GM23338 (cell line): ENCODE results near the gene SIRT6. TPM values are rescaled to one million over a fixed set of nuclear protein-coding genes. Genes with fewer than 3 reads are reported as not detected.

Source experiments
- ATAC-seq: fragments of 200-7000 bp; cut with Tn5 transposase; 3 replicates; pipeline ENCODE4 v1.9.1; 2020
- DNase-seq: peaks from one replicate; pipeline ENCODE4 v3.0.0-alpha.2; 2015; ENCODE audit warnings: low spot score
- H2AFZ ChIP-seq: fragments of 200-600 bp; sonication (generic); 2 replicates; pipeline ENCODE4 v1.8.0; 2016; ENCODE audit warnings: antibody characterized with exemption, mild to moderate bottlenecking, moderate library complexity
- H3F3A ChIP-seq: fragments of 200-600 bp; sonication (generic); replicated peaks from 2 replicates; pipeline ENCODE4 v1.8.0; 2017; ENCODE audit warnings: antibody characterized with exemption, mixed run types, low read depth
- H3K27ac ChIP-seq: fragments of 200-600 bp; sonication (generic); 2 replicates; pipeline ENCODE4 v1.6.1; 2016; ENCODE audit warnings: low read depth
- H3K27me3 ChIP-seq: fragments of 200-600 bp; sonication (generic); 2 replicates; pipeline ENCODE4 v1.8.0; 2016; ENCODE audit warnings: mild to moderate bottlenecking, mixed run types, moderate library complexity; ENCODE audit not compliant: insufficient read depth
- H3K36me3 ChIP-seq: fragments of 200-600 bp; sonication (generic); 2 replicates; pipeline ENCODE4 v1.8.0; 2016; ENCODE audit warnings: mild to moderate bottlenecking; ENCODE audit not compliant: insufficient read depth
- H3K4me1 ChIP-seq: fragments of 200-600 bp; sonication (generic); 2 replicates; pipeline ENCODE4 v1.8.0; 2016; ENCODE audit warnings: mild to moderate bottlenecking, moderate library complexity; ENCODE audit not compliant: insufficient read depth
- H3K4me2 ChIP-seq: fragments of 200-600 bp; sonication (generic); 2 replicates; pipeline ENCODE4 v1.7.1; 2017; ENCODE audit warnings: mixed run types
- H3K4me3 ChIP-seq: fragments of 200-600 bp; sonication (generic); 2 replicates; pipeline ENCODE4 v1.6.1; 2016; ENCODE audit warnings: mixed run types
- H3K79me2 ChIP-seq: fragments of 200-600 bp; sonication (generic); replicated peaks from 2 replicates; pipeline ENCODE4 v1.8.0; 2017; ENCODE audit warnings: mild to moderate bottlenecking; ENCODE audit not compliant: insufficient read depth
- H3K9me2 ChIP-seq: fragments of 200-600 bp; sonication (generic); 2 replicates; pipeline ENCODE4 v1.8.0; 2017; ENCODE audit not compliant: insufficient read depth
- H4K20me1 ChIP-seq: fragments of 200-600 bp; sonication (generic); replicated peaks from 2 replicates; pipeline ENCODE4 v1.8.0; 2017; ENCODE audit warnings: mild to moderate bottlenecking; ENCODE audit not compliant: insufficient read depth
- H3K27ac Mint-ChIP-seq: 2 replicates; pipeline ENCODE4 v1.8.0; 2020; ENCODE audit warnings: inconsistent platforms, mild to moderate bottlenecking, moderate library complexity, mixed read lengths
- H3K27me3 Mint-ChIP-seq: 3 replicates; pipeline ENCODE4 v1.8.0; 2022; ENCODE audit warnings: low read depth, mild to moderate bottlenecking, moderate library complexity, mixed read lengths, inconsistent platforms; ENCODE audit not compliant: insufficient read depth, poor library complexity
- H3K36me3 Mint-ChIP-seq: 3 replicates; pipeline ENCODE4 v1.8.0; 2021; ENCODE audit warnings: low read depth, mild to moderate bottlenecking, inconsistent platforms, moderate library complexity, mixed read lengths
- H3K4me1 Mint-ChIP-seq: 3 replicates; pipeline ENCODE4 v1.8.0; 2020; ENCODE audit warnings: mild to moderate bottlenecking, inconsistent platforms, mixed read lengths
- H3K4me3 Mint-ChIP-seq: 3 replicates; pipeline ENCODE4 v1.8.0; 2021; ENCODE audit warnings: moderate library complexity, mild to moderate bottlenecking, inconsistent platforms, mixed read lengths
- H3K9me3 Mint-ChIP-seq: 3 replicates; pipeline ENCODE4 v1.8.0; 2020; ENCODE audit warnings: moderate library complexity, mild to moderate bottlenecking, inconsistent platforms, mixed read lengths
- CREB1 ChIP-seq: fragments of 250-450 bp; sonication (Bioruptor Pico); IDR thresholded peaks from 2 replicates; pipeline ENCODE4 v1.5.0; 2020; ENCODE audit warnings: low read depth, mild to moderate bottlenecking, moderate library complexity
- CTCF ChIP-seq, 2 experiments: fragments of 200-600 bp in 1 of 2; sonication (generic) in 1 of 2; conservative IDR thresholded peaks; 2 replicates each; pipeline versions ENCODE4 v1.5.1 to v1.6.1; 2016 to 2017; ENCODE audit warnings: antibody characterized with exemption in 2 of 2, low read depth in 2 of 2, mild to moderate bottlenecking in 2 of 2, moderate library complexity in 1 of 2
- ETS1 ChIP-seq: IDR thresholded peaks from 2 replicates; pipeline ENCODE4 v1.6.1; 2016; ENCODE audit warnings: antibody characterized with exemption
- EZH2 ChIP-seq: fragments of 200-600 bp; sonication (generic); IDR thresholded peaks from one replicate; pipeline ENCODE4 v1.8.0; 2017; ENCODE audit warnings: antibody characterized with exemption, mild to moderate bottlenecking, low read depth; ENCODE audit not compliant: unreplicated experiment
- EZH2phosphoT487 ChIP-seq: fragments of 200-600 bp; sonication (generic); IDR thresholded peaks from one replicate; pipeline ENCODE4 v1.8.1; 2018; ENCODE audit warnings: antibody characterized with exemption; ENCODE audit not compliant: unreplicated experiment
- JUNB ChIP-seq: IDR thresholded peaks from one replicate; pipeline ENCODE4 v1.6.1; 2016; ENCODE audit warnings: antibody characterized with exemption; ENCODE audit not compliant: unreplicated experiment
- NANOG ChIP-seq: IDR thresholded peaks from 2 replicates; pipeline ENCODE4 v1.6.1; 2016; ENCODE audit warnings: antibody characterized with exemption, borderline replicate concordance
- POLR2AphosphoS5 ChIP-seq: IDR thresholded peaks from 2 replicates; pipeline ENCODE4 v1.6.1; 2016; ENCODE audit warnings: antibody characterized with exemption, low read depth
- REST ChIP-seq: IDR thresholded peaks from one replicate; pipeline ENCODE4 v1.6.1; 2018; ENCODE audit warnings: antibody characterized with exemption; ENCODE audit not compliant: unreplicated experiment
- STAT1 ChIP-seq: IDR thresholded peaks from one replicate; pipeline ENCODE4 v1.6.1; 2016; ENCODE audit warnings: antibody characterized with exemption; ENCODE audit not compliant: unreplicated experiment
- ZNF114 ChIP-seq: fragments of 250-450 bp; sonication (Bioruptor Pico); IDR thresholded peaks from 2 replicates; pipeline ENCODE4 v1.5.0; 2020; ENCODE audit warnings: mild to moderate bottlenecking, moderate library complexity
- ZNF331 ChIP-seq: fragments of 250-450 bp; sonication (Bioruptor Pico); IDR thresholded peaks from 2 replicates; pipeline ENCODE4 v1.5.0; 2020; ENCODE audit warnings: low read depth, mild to moderate bottlenecking, moderate library complexity
- ZNF462 ChIP-seq: fragments of 250-450 bp; sonication (Bioruptor Pico); IDR thresholded peaks from 2 replicates; pipeline ENCODE4 v1.5.0; 2020; ENCODE audit warnings: mild to moderate bottlenecking, moderate library complexity
- polyA plus RNA-seq: library from polyadenylated mRNA; unstranded; fragments of >200 nt; fragmentation: Nextera tagmentation; extraction: Ambion mirVana; gene quantifications from 2 replicates; pipeline ENCODE4 v1.2.1, GENCODE V29; 2016
- total RNA-seq: library from RNA; depleted of rRNA; stranded (reverse); fragments of >200 nt; shearing (Covaris generic); gene quantifications from 2 replicates; pipeline ENCODE4 v1.2.3, GENCODE V29; 2014

The SIRT6 gene
- total and polyA plus RNA-seq, 2 experiments from 2014 or later = 18.9 to 26.7 TPM

DNA sequence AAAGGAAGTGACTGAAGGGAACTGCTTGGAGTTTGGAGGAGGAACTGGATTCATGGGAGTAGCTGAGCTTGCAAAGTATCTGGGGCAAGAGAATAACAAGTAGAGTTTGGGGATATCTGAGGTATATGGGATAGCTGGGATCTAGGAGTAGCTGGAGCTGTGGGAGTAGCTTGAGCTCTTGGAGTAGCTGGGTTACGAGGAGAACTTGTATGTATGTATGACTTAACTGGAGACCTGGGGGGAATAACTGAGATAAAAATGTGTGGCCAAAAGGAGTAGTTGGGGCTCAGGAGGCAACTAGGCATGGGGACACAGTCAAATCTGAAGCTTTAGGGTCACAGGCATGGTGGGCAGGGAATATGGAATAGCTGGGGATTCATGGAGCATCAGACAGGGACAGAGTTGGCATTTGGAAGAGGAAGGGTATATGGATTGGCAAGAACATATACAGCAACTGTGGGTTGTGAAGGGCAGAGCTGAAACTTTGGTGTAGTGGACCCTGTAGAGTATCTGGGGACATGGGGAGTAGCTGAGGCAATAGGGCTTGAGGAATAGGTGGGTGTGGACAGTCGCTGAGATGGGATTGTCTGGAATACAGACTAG, 18.7 kb upstream of the SIRT6 start:
- H3K36me3 Mint-ChIP-seq = peaks cover 8% of the 10 kb centered on the region; the same call in 1 of the 3 replicates

More for the DNA sequence above, 18.7 kb upstream of the SIRT6 start:
- no peaks in the 10 kb centered on the region for H4K20me1 ChIP-seq
- Mint-ChIP-seq H3K27me3 (peaks cover 18% of the 10 kb centered on the region), H3K4me3 (no peak overlapping the region; the same call in 2 of the 3 replicates), H3K9me3 (peaks cover 11% of the 10 kb centered on the region), H3K4me1 (peaks cover 14% of the 10 kb centered on the region), H3K27ac (no peak overlapping the region)
- peaks cover 6% of the 10 kb centered on the region; the same call in 1 of the 2 replicates for H3K27me3 ChIP-seq
- no peak overlapping the region for H3K27ac ChIP-seq
- no peak overlapping the region for H3K4me3 ChIP-seq
- H3K79me2 ChIP-seq = no peaks in the 10 kb centered on the region
- ATAC-seq (no peak), DNase-seq (no peak)
- TF ChIP-seq EZH2phosphoT487 = no peak
- TF ChIP-seq NANOG = no peak
- no peak for TF ChIP-seq REST
- no peak for TF ChIP-seq ETS1
- no peak for TF ChIP-seq ZNF331 (CRISPR knock-in tag)
- TF ChIP-seq STAT1 = no peak
- no peak for TF ChIP-seq JUNB
- TF ChIP-seq POLR2AphosphoS5 = no peak
- no peak for TF ChIP-seq ZNF114
- no peak for TF ChIP-seq CREB1
- TF ChIP-seq CTCF (conservative IDR thresholded peaks at IDR 0.05; ENCODE audit: low read depth in 2 of 2) = no peak
- no peak for TF ChIP-seq EZH2
- TF ChIP-seq ZNF462 (CRISPR knock-in tag) = no peak
- no peak overlapping the region for H3K4me2 ChIP-seq
- H3K4me1 ChIP-seq = peaks cover 3% of the 10 kb centered on the region; the same call in 1 of the 2 replicates
- H3F3A ChIP-seq = peaks cover 14% of the 10 kb centered on the region
- peaks cover 5% of the 10 kb centered on the region for H3K9me2 ChIP-seq
- no peak overlapping the region for H2AFZ ChIP-seq
- no peaks in the 10 kb centered on the region for H3K36me3 ChIP-seq
